GM12878 (cell line): Measurements from ENCODE around the gene MPV17. TPM values are rescaled to one million over a fixed set of nuclear protein-coding genes. Genes with fewer than 3 reads are reported as not detected.

Experiments used
- ATAC-seq: fragments of 200-7000 bp; cut with Tn5 transposase; 3 replicates; pipeline ENCODE4 v1.9.1; 2020; ENCODE audit warnings: mild to moderate bottlenecking, moderate library complexity
- BruUV-seq: library from RNA; stranded (reverse); fragments of 400-500 nt; replicated peaks from 2 replicates; lab custom pipeline; 2021; lab: Mats Ljungman, UMichigan
- CTCF ChIA-PET: fragments of 300-600 bp; sonication (Branson Sonifier 250); formaldehyde crosslinking; extraction: SDS; loops from one replicate; lab custom pipeline; 2021; ENCODE audit warnings: inconsistent platforms; lab: Yijun Ruan, JAX
- POLR2A ChIA-PET: fragments of 350-600 bp; formaldehyde crosslinking; extraction: SDS; loops from one replicate; lab custom pipeline; 2021; ENCODE audit warnings: inconsistent platforms; lab: Charles Lee
- RAD21 ChIA-PET: fragments of 300-600 bp; sonication (Branson Sonifier 250); formaldehyde crosslinking; loops from one replicate; lab custom pipeline; 2023; ENCODE audit warnings: antibody characterized with exemption; ENCODE audit not compliant: unreplicated experiment; lab: Charles Lee
- SMC1A ChIA-PET: fragments of 300-600 bp; sonication (Branson Sonifier 250); formaldehyde crosslinking; loops from one replicate; lab custom pipeline; 2023; ENCODE audit not compliant: unreplicated experiment, uncharacterized antibody; lab: Charles Lee
- DNase-seq: peaks from one replicate; pipeline ENCODE4 v3.0.0-alpha.2; 2011; ENCODE audit warnings: low read depth, low spot score
- FAIRE-seq: peaks from 3 replicates; lab custom pipeline; 2011; peaks lifted over from hg19 to GRCh38; lab: Jason Lieb, UNC
- H2AFZ ChIP-seq: 2 replicates; pipeline ENCODE4 v1.6.0; 2011; ENCODE audit warnings: low read depth, low read length, control low read depth; ENCODE audit not compliant: control insufficient read depth
- H3K27ac ChIP-seq: 2 replicates; pipeline ENCODE4 v1.5.1; 2011; ENCODE audit warnings: control low read depth; ENCODE audit not compliant: control insufficient read depth, insufficient read depth
- H3K27me3 ChIP-seq, 2 experiments: replicated peaks in 1 of 2; 2 replicates each; pipeline versions ENCODE4 v1.6.0 to v1.6.1; 2011; ENCODE audit warnings: low read length in 1 of 2; ENCODE audit not compliant: control insufficient read depth in 2 of 2, insufficient read depth in 2 of 2
- H3K36me3 ChIP-seq, 2 experiments: 2 replicates each; pipeline ENCODE4 v1.5.1; 2011; ENCODE audit warnings: low read length in 1 of 2; ENCODE audit not compliant: control insufficient read depth in 2 of 2, insufficient read depth in 2 of 2
- H3K4me1 ChIP-seq: 2 replicates; pipeline ENCODE4 v1.6.1; 2011; ENCODE audit warnings: mild to moderate bottlenecking, low read length, moderate library complexity, mixed read lengths; ENCODE audit not compliant: control insufficient read depth, insufficient read depth
- H3K4me2 ChIP-seq: 2 replicates; pipeline ENCODE4 v1.6.0; 2011; ENCODE audit warnings: control low read depth; ENCODE audit not compliant: control insufficient read depth, insufficient read depth
- H3K4me3 ChIP-seq: fragments of 200-600 bp; sonication (generic); 2 replicates; pipeline ENCODE4 v1.5.1; 2016
- H3K79me2 ChIP-seq: 2 replicates; pipeline ENCODE4 v1.6.0; 2011; ENCODE audit warnings: low read length; ENCODE audit not compliant: control insufficient read depth, insufficient read depth
- H3K9ac ChIP-seq: 2 replicates; pipeline ENCODE4 v1.8.0; 2011; ENCODE audit warnings: low read length, control low read depth, mixed read lengths; ENCODE audit not compliant: control insufficient read depth, insufficient read depth
- H3K9me3 ChIP-seq: replicated peaks from 3 replicates; pipeline ENCODE4 v1.5.1; 2011; ENCODE audit warnings: mild to moderate bottlenecking, low read length; ENCODE audit not compliant: control insufficient read depth, insufficient read depth
- H4K20me1 ChIP-seq: 2 replicates; pipeline ENCODE4 v1.6.0; 2011; ENCODE audit not compliant: control insufficient read depth, insufficient read depth
- CEBPZ ChIP-seq: fragments of 150-350 bp; IDR thresholded peaks from 2 replicates; pipeline ENCODE4 v1.6.1; 2016; ENCODE audit warnings: low read depth, low read length
- MLLT1 ChIP-seq: fragments of 450-650 bp; IDR thresholded peaks from 2 replicates; pipeline ENCODE4 v1.6.1; 2016; ENCODE audit warnings: mild to moderate bottlenecking
- NFYB ChIP-seq: IDR thresholded peaks from 2 replicates; pipeline ENCODE4 v1.6.1; 2011; ENCODE audit warnings: low read depth, mild to moderate bottlenecking, low read length, improper control_type of control experiment, moderate library complexity; ENCODE audit not compliant: insufficient read depth
- ZNF217 ChIP-seq: fragments of 450-650 bp; IDR thresholded peaks from 2 replicates; pipeline ENCODE4 v1.6.1; 2017; ENCODE audit warnings: antibody characterized with exemption, mild to moderate bottlenecking
- WGBS: methylation state at CpG from one replicate; pipeline ENCODE4 v1.1.6; 2016; ENCODE audit warnings: low lambda C conversion rate; ENCODE audit not compliant: insufficient replicate concordance, insufficient coverage; ENCODE audit errors: missing lambda C conversion rate; 5-methylcytosine and 5-hydroxymethylcytosine counted together
- in situ Hi-C: fragments of 300-500 bp; cut with MboI; formaldehyde crosslinking; loops from 9 replicates; pipeline ENCODE4 v1.14.3; 2018; ENCODE audit warnings: mixed read lengths
- intact Hi-C: fragments of 100-400 bp; cut with micrococcal nuclease; formaldehyde crosslinking; loops from one replicate; pipeline ENCODE4 v1.14.2; 2022; ENCODE audit not compliant: unreplicated experiment
- polyA plus RNA-seq, 11 experiments: library from polyadenylated mRNA; depleted of rRNA in 4 of 11; unstranded in 6 of 11; stranded (reverse) in 5 of 11; fragments of >200 nt; fragmentation: Nextera tagmentation in 4 of 11; fragmentation: Illumina TruSeq in 1 of 11; extraction: Ambion mirVana in 4 of 11; extraction: Trizol in 1 of 11; gene quantifications; 1 replicate in 1 of 11; 2 replicates in 10 of 11; pipeline versions ENCODE4 v1.2.1 to v1.2.3, GENCODE V29; 2011 to 2016; ENCODE audit warnings: inconsistent platforms in 2 of 11, missing spikeins in 2 of 11, low read depth in 1 of 11
- total RNA-seq, 4 experiments: library from RNA; depleted of rRNA in 3 of 4; stranded (reverse); fragments of >200 nt in 3 of 4; fragmentation: Illumina TruSeq in 1 of 4; extraction: Trizol in 1 of 4; gene quantifications; 2 replicates each; pipeline versions ENCODE4 v1.2.1 to v1.2.3, GENCODE V29; 2013 to 2021

MPV17 gene
- total and polyA plus RNA-seq, 10 of the 15 experiments (the other 5 are each of a cell fraction or from before 2014, with no cell fraction given) = 63.4 to 143 (median 89.0) TPM

GRCh38 chr2:27282892-27283291 lies 40.0 kb downstream of the MPV17 start (continued):
- TF ChIP-seq CEBPZ (no peak), NFYB (no peak)
- TF ChIP-seq, all 136 proteins: peak for 0

- ATAC-seq (no peak), FAIRE-seq (no peak), DNase-seq (no peak)
- H3K27ac ChIP-seq = no peak within 1 kb of the TSS
- no peak within 1 kb of the TSS for H2AFZ ChIP-seq
- H3K4me2 ChIP-seq = no peak within 1 kb of the TSS
- no peaks in the 10 kb centered on the region for H3K4me1 ChIP-seq
- no peaks in the 10 kb centered on the region for H3K9me3 ChIP-seq
- ChIA-PET POLR2A (interaction anchor here (0.7 kb wide), 1 partner anchor 209 kb away, joined by 3 read pairs; no protein-coding TSS in a partner anchor), CTCF (interaction anchor here (0.8 to 9.6 kb wide), 12 partner anchors 9 to 319 kb away, joined by 3 to 132 read pairs (median 10); partner anchors contain the start of gene KHK), SMC1A (interaction anchor here (0.8 to 3.9 kb wide), 6 partner anchors 11 to 325 kb away, joined by 3 to 21 read pairs (median 7); no protein-coding TSS in a partner anchor), RAD21 (interaction anchor here (0.6 to 4.1 kb wide), 4 partner anchors 16 to 570 kb away, joined by 3 to 25 read pairs (median 10); no protein-coding TSS in a partner anchor)
- peaks cover 0 to 6% of the 10 kb centered on the region in 2 experiments; a peak in 2 of 4 replicates for H3K27me3 ChIP-seq
- no peaks in the 10 kb centered on the region for H3K36me3 ChIP-seq
- intact Hi-C loops (loop anchor here (2.0 to 10.0 kb wide), 2 partner anchors 107 to 321 kb away; no protein-coding TSS in a partner anchor), in situ Hi-C loops (loop anchor here (5.0 kb wide), 2 partner anchors 185 to 320 kb away; no protein-coding TSS in a partner anchor)
- under 1% methylated on average over 5 of the region's 5 CpGs for WGBS
- H3K9ac ChIP-seq = no peak within 1 kb of the TSS
- no peak for TF ChIP-seq MLLT1
- no peak for TF ChIP-seq ZNF217
- no peaks in the 10 kb centered on the region for H3K79me2 ChIP-seq
- no peaks in the 10 kb centered on the region for H4K20me1 ChIP-seq
- no TSS peak for BruUV-seq
- H3K4me3 ChIP-seq = no peak within 1 kb of the TSS
These were observed 40.9 kb downstream of the MPV17 start, which contains the start of gene TRIM54 for GRCh38 chr2:27281855-27282559. Gene TRIM54 (plus strand): TSS chr2:27282429. CDS start chr2:27282732, 303 bp downstream.
